GM18517 (cell line): ENCODE results near the gene GFRA3.
A peak's percentile ranks its signal among the peaks of the same experiment; 100 is the strongest.
"Not testable (repeated sequence)": the region's sequence is repeated elsewhere in the genome, so short reads cannot be mapped to it uniquely, and the experiment has no call there.

Experiments
- ATAC-seq: cut with Tn5 transposase; IDR thresholded peaks from one replicate; pipeline ENCODE4 v1.9.1; 2021; ENCODE audit warnings: mild to moderate bottlenecking, moderate library complexity; ENCODE audit not compliant: unreplicated experiment

Gene GFRA3

GRCh38 chr5:138247800-138248199, 26.6 kb downstream of the GFRA3 start:
- not testable (repeated sequence) for ATAC-seq

- no peak for ATAC-seq
Measured at GRCh38 chr5:138246822-138247221, 27.6 kb downstream of the GFRA3 start.

GRCh38 chr5:138246334-138246733, 28.1 kb downstream of the GFRA3 start:
- ATAC-seq = no peak

GRCh38 chr5:138245717-138246116, 28.7 kb downstream of the GFRA3 start:
- no peak for ATAC-seq

GRCh38 chr5:138243794-138244193, 30.6 kb downstream of the GFRA3 start:
- no peak for ATAC-seq

- no peak for ATAC-seq
Measured at GRCh38 chr5:138241688-138242571, 32.5 kb downstream of the GFRA3 start.

GRCh38 chr5:138240650-138241385, 33.6 kb downstream of the GFRA3 start:
- ATAC-seq = no peak

GRCh38 chr5:138238034-138238433, 36.4 kb downstream of the GFRA3 start:
- ATAC-seq = no peak

- no peak for ATAC-seq
Measured at GRCh38 chr5:138234651-138235050, 39.8 kb downstream of the GFRA3 start.

- no peak for ATAC-seq
Measured at GRCh38 chr5:138233280-138233679, 41.1 kb downstream of the GFRA3 start.

- no peak for ATAC-seq
Measured at GRCh38 chr5:138230981-138231589, 43.3 kb downstream of the GFRA3 start.

- ATAC-seq = no peak
Measured at GRCh38 chr5:138230261-138230660, 44.2 kb downstream of the GFRA3 start.

GRCh38 chr5:138229387-138229786, 45.0 kb downstream of the GFRA3 start:
- no peak for ATAC-seq

GRCh38 chr5:138226910-138227309, 47.5 kb downstream of the GFRA3 start:
- no peak for ATAC-seq

- ATAC-seq = no peak
Measured at GRCh38 chr5:138224712-138225111, 49.7 kb downstream of the GFRA3 start.

GRCh38 chr5:138223532-138223931, 50.9 kb downstream of the GFRA3 start:
- no peak for ATAC-seq

GRCh38 chr5:138216799-138217198, 57.6 kb downstream of the GFRA3 start:
- no peak for ATAC-seq

GRCh38 chr5:138213161-138214029, 61.0 kb downstream of the GFRA3 start, which contains the start of gene CDC23:
Gene CDC23 (minus strand): TSS chr5:138213323. CDS start chr5:138213312, 11 bp downstream.
- ATAC-seq = peak; percentile 95

- peak; percentile 13 for ATAC-seq
Measured at GRCh38 chr5:138212828-138213160, 61.6 kb downstream of the GFRA3 start.

- no peak for ATAC-seq
Measured at GRCh38 chr5:138210985-138211384, 63.4 kb downstream of the GFRA3 start.
